HepG2 (cell line): ENCODE results near the gene PPP1R18. TPM values are rescaled to one million over a fixed set of nuclear protein-coding genes. Genes with fewer than 3 reads are reported as not detected.

Experiments used
- HMG20A ChIP-seq: IDR thresholded peaks from 2 replicates; pipeline ENCODE4 v1.6.1; 2016; ENCODE audit warnings: borderline replicate concordance
- NFE2L1 ChIP-seq: sonication (generic); formaldehyde crosslinking; IDR thresholded peaks from 2 replicates; pipeline ENCODE4 v1.4.0; 2020; ENCODE audit warnings: missing genetic modification reagents, mild to moderate bottlenecking, borderline replicate concordance
- ZBTB3 ChIP-seq: sonication (generic); formaldehyde crosslinking; IDR thresholded peaks from 2 replicates; pipeline ENCODE4 v1.4.0; 2020; ENCODE audit warnings: low read depth, mild to moderate bottlenecking, moderate library complexity, missing genetic modification reagents, borderline replicate concordance
- ZBTB4 ChIP-seq: sonication (generic); formaldehyde crosslinking; IDR thresholded peaks from 2 replicates; pipeline ENCODE4 v1.4.0; 2020; ENCODE audit warnings: missing genetic modification reagents, mild to moderate bottlenecking, borderline replicate concordance
- ZNF12 ChIP-seq: sonication (generic); formaldehyde crosslinking; IDR thresholded peaks from 2 replicates; pipeline ENCODE4 v1.5.0; 2020; ENCODE audit warnings: missing genetic modification reagents
- ZNF256 ChIP-seq: sonication (generic); formaldehyde crosslinking; conservative IDR thresholded peaks from 2 replicates; pipeline ENCODE4 v1.4.0; 2020; ENCODE audit warnings: missing genetic modification reagents
- ZNF446 ChIP-seq: sonication (generic); formaldehyde crosslinking; IDR thresholded peaks from 2 replicates; pipeline ENCODE4 v1.5.0; 2020; ENCODE audit warnings: mild to moderate bottlenecking, missing genetic modification reagents
- ZNF598 ChIP-seq: sonication (generic); formaldehyde crosslinking; IDR thresholded peaks from 2 replicates; pipeline ENCODE4 v1.5.1; 2020; ENCODE audit warnings: mild to moderate bottlenecking, missing genetic modification reagents, borderline replicate concordance
- ZNF792 ChIP-seq: IDR thresholded peaks from 2 replicates; pipeline ENCODE4 v1.6.1; 2016
- polyA plus RNA-seq, 8 experiments: library from polyadenylated mRNA; depleted of rRNA in 3 of 8; stranded (reverse) in 7 of 8; unstranded in 1 of 8; fragments of >200 nt; fragmentation: Illumina TruSeq in 4 of 8; extraction: Trizol in 4 of 8; gene quantifications; 2 replicates each; pipeline versions ENCODE4 v1.2.1 to v1.2.3, GENCODE V29; 2011 to 2016; ENCODE audit warnings: low read depth in 4 of 8, missing spikeins in 1 of 8, mixed read lengths in 1 of 8; ENCODE audit not compliant: insufficient read depth in 1 of 8
- total RNA-seq, 5 experiments: library from RNA; depleted of rRNA; stranded (reverse); fragments of >200 nt; fragmentation: Illumina TruSeq; extraction: Trizol; gene quantifications; 2 replicates each; pipeline ENCODE4 v1.2.3, GENCODE V29; 2016; ENCODE audit warnings: low read depth in 1 of 5
- TF ChIP-seq, protein P1 (sequence below): sonication (generic); formaldehyde crosslinking; IDR thresholded peaks from 2 replicates; pipeline ENCODE4 v1.4.0; 2020; ENCODE audit warnings: missing genetic modification reagents, borderline replicate concordance
- TF ChIP-seq, protein P2 (sequence below): sonication (generic); formaldehyde crosslinking; IDR thresholded peaks from 2 replicates; pipeline ENCODE4 v1.9.0; 2021; ENCODE audit warnings: missing genetic modification reagents, borderline replicate concordance
- TF ChIP-seq, protein P3 (sequence below): sonication (generic); formaldehyde crosslinking; IDR thresholded peaks from 2 replicates; pipeline ENCODE4 v1.4.0; 2020; ENCODE audit warnings: missing genetic modification reagents, borderline replicate concordance
- TF ChIP-seq, protein P4 (sequence below): sonication (generic); formaldehyde crosslinking; IDR thresholded peaks from 2 replicates; pipeline ENCODE4 v1.5.1; 2020; ENCODE audit warnings: mild to moderate bottlenecking, moderate library complexity, missing genetic modification reagents

PPP1R18 gene
- total and polyA plus RNA-seq, 2 of the 13 experiments (the other 11 are each of a cell fraction or from before 2014, with no cell fraction given) = 4.9 to 9.2 TPM

DNA sequence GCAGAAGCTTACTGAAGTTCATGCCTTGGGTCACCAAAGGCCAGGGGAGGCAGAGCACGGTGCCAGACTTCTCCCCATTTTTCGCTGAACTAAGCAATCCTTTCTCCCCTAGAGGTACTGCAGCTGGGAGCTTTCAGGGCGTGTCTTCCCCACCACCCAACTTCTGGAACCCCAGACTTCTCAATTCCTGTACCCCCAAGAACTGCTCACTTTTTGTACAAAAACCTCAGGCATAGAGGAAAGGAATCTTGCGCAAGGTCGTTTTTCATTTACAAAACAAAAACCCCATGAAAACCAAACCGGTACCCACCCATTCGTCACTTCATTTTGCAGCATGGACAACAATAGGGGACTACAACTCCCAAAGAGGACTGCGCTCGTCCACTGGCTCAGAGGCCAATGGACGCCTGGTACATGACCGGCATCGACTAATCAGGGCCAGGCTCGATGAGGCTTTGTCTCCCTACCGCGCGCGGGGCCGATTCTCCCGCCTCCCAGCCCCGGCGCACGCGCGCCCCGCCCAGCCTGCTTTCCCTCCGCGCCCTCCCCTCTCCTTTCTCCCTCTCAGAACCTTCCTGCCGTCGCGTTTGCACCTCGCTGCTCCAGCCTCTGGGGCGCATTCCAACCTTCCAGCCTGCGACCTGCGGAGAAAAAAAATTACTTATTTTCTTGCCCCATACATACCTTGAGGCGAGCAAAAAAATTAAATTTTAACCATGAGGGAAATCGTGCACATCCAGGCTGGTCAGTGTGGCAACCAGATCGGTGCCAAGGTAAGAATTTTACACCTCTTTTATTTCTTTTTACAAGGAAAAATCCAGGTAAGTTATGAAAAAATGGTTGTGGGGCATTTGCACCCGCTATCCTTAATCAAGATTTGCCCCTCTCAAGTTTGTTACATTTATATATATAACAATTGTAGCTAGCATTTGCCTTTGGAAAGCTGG lies 33.6 kb upstream of the PPP1R18 start, which contains the start of gene TUBB (continued):
- peak; percentile 73; the same call in 1 of the 2 replicates for TF ChIP-seq ZBTB4 (CRISPR knock-in tag)
- TF ChIP-seq, protein P1, sequence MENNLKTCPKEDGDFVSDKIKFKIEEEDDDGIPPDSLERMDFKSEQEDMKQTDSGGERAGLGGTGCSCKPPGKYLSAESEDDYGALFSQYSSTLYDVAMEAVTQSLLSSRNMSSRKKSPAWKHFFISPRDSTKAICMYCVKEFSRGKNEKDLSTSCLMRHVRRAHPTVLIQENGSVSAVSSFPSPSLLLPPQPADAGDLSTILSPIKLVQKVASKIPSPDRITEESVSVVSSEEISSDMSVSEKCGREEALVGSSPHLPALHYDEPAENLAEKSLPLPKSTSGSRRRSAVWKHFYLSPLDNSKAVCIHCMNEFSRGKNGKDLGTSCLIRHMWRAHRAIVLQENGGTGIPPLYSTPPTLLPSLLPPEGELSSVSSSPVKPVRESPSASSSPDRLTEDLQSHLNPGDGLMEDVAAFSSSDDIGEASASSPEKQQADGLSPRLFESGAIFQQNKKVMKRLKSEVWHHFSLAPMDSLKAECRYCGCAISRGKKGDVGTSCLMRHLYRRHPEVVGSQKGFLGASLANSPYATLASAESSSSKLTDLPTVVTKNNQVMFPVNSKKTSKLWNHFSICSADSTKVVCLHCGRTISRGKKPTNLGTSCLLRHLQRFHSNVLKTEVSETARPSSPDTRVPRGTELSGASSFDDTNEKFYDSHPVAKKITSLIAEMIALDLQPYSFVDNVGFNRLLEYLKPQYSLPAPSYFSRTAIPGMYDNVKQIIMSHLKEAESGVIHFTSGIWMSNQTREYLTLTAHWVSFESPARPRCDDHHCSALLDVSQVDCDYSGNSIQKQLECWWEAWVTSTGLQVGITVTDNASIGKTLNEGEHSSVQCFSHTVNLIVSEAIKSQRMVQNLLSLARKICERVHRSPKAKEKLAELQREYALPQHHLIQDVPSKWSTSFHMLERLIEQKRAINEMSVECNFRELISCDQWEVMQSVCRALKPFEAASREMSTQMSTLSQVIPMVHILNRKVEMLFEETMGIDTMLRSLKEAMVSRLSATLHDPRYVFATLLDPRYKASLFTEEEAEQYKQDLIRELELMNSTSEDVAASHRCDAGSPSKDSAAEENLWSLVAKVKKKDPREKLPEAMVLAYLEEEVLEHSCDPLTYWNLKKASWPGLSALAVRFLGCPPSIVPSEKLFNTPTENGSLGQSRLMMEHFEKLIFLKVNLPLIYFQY (CRISPR knock-in tag) = 0 out of 2 replicates have a peak, but pooled peaks have one; percentile 31
- TF ChIP-seq, protein P2, sequence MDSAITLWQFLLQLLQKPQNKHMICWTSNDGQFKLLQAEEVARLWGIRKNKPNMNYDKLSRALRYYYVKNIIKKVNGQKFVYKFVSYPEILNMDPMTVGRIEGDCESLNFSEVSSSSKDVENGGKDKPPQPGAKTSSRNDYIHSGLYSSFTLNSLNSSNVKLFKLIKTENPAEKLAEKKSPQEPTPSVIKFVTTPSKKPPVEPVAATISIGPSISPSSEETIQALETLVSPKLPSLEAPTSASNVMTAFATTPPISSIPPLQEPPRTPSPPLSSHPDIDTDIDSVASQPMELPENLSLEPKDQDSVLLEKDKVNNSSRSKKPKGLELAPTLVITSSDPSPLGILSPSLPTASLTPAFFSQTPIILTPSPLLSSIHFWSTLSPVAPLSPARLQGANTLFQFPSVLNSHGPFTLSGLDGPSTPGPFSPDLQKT = no peak
- TF ChIP-seq, protein P3, sequence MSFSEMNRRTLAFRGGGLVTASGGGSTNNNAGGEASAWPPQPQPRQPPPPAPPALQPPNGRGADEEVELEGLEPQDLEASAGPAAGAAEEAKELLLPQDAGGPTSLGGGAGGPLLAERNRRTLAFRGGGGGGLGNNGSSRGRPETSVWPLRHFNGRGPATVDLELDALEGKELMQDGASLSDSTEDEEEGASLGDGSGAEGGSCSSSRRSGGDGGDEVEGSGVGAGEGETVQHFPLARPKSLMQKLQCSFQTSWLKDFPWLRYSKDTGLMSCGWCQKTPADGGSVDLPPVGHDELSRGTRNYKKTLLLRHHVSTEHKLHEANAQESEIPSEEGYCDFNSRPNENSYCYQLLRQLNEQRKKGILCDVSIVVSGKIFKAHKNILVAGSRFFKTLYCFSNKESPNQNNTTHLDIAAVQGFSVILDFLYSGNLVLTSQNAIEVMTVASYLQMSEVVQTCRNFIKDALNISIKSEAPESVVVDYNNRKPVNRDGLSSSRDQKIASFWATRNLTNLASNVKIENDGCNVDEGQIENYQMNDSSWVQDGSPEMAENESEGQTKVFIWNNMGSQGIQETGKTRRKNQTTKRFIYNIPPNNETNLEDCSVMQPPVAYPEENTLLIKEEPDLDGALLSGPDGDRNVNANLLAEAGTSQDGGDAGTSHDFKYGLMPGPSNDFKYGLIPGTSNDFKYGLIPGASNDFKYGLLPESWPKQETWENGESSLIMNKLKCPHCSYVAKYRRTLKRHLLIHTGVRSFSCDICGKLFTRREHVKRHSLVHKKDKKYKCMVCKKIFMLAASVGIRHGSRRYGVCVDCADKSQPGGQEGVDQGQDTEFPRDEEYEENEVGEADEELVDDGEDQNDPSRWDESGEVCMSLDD (CRISPR knock-in tag) = peak; percentile 35; the same call in 1 of the 2 replicates
- 0 out of 2 replicates have a peak, but pooled peaks have one; percentile 64 for TF ChIP-seq ZNF256 (CRISPR knock-in tag)
- no peak; the same call in 1 of the 2 replicates for TF ChIP-seq ZNF598 (CRISPR knock-in tag)
- peak; percentile 59; the same call in 1 of the 2 replicates for TF ChIP-seq ZNF446 (CRISPR knock-in tag)
- no peak for TF ChIP-seq ZNF12
- TF ChIP-seq HMG20A (CRISPR knock-in tag) = no peak
- TF ChIP-seq ZBTB3 = peak; percentile 15; the same call in 1 of the 2 replicates
- no peak; the same call in 1 of the 2 replicates for TF ChIP-seq ZNF792
- TF ChIP-seq, protein P4, sequence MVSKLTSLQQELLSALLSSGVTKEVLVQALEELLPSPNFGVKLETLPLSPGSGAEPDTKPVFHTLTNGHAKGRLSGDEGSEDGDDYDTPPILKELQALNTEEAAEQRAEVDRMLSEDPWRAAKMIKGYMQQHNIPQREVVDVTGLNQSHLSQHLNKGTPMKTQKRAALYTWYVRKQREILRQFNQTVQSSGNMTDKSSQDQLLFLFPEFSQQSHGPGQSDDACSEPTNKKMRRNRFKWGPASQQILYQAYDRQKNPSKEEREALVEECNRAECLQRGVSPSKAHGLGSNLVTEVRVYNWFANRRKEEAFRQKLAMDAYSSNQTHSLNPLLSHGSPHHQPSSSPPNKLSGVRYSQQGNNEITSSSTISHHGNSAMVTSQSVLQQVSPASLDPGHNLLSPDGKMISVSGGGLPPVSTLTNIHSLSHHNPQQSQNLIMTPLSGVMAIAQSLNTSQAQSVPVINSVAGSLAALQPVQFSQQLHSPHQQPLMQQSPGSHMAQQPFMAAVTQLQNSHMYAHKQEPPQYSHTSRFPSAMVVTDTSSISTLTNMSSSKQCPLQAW = no peak; the same call in none of the 2 replicates
- TF ChIP-seq NFE2L1 (CRISPR knock-in tag) = no peak
